Urothelium cell line (cell line): ENCODE data around the gene ST13.
A peak's percentile ranks its signal among the peaks of the same experiment; 100 is the strongest.
"Not testable (repeated sequence)": the region's sequence is repeated elsewhere in the genome, so short reads cannot be mapped to it uniquely, and the experiment has no call there.

ENCODE experiments used
- DNase-seq: peaks from one replicate; pipeline ENCODE4 v3.0.0; 2011; ENCODE audit warnings: low spot score, mixed read lengths
- FAIRE-seq: peaks from 2 replicates; lab custom pipeline; 2011; peaks lifted over from hg19 to GRCh38; lab: Jason Lieb, UNC

ST13 gene

DNA sequence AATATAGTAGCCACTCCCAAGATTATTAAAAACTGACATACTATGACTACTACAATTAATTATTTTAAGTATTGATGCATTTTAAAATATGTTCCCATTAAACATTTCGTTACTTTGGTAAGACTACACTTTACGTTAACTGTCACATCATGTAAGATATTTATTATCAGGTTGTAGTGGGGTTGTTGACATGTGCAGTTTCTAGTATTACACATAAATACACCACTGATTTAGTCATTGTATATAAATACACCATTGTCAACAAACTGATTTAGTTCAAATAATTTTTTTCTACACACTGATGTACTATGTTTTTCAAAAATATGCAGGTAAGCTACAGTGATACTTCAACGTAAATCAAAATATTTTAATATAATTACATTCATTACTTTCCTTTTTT, 11.5 kb downstream of the ST13 start:
- DNase-seq (no peak), FAIRE-seq (no peak)

DNA sequence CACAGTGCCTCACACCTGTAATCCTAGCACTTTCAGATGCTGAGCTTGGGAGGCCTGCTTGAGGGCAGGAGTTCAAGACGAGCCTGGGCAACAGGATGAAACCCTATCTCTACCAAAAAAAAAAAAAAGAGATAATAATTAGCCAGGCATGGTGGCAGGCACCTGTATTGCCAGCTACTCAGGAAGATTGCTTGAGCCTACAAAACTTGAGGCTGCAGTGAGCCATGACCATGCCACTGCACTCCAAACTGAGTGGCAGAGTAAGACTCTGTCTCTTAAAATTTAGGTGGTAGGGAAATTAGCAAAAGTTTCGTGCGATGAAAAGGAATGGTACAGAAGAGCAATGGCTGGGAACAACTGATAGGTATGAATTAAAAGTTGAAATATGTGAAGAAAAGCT, 18.0 kb downstream of the ST13 start:
- FAIRE-seq (no peak), DNase-seq (no peak)

GRCh38 chr22:40834619-40835018, 21.8 kb downstream of the ST13 start:
- DNase-seq (no peak), FAIRE-seq (no peak)

DNA sequence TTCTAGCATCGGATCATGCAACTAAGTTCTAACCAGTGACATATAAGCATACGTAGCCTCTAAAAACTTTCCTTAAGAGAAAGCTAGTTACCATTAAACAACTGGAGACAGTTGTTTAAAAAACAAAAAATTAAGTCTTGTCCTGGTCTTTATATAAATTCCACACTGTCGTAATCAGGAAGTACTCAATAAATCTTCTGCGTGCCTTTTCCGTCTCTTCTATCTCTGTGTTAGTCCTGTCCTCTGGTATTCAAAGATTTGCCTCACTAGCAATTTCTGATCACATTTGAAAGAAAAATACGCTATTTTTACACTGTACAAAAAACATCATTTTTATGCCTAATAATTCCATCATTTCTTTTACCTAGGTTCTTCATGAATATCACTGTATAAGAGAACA, 27.3 kb downstream of the ST13 start:
- DNase-seq (no peak), FAIRE-seq (no peak)

- FAIRE-seq (no peak), DNase-seq (no peak)
Observed at GRCh38 chr22:40826984-40827741, 29.3 kb downstream of the ST13 start.

- not testable (repeated sequence) for DNase-seq, FAIRE-seq
Observed at GRCh38 chr22:40826292-40826691, 30.1 kb downstream of the ST13 start.

DNA sequence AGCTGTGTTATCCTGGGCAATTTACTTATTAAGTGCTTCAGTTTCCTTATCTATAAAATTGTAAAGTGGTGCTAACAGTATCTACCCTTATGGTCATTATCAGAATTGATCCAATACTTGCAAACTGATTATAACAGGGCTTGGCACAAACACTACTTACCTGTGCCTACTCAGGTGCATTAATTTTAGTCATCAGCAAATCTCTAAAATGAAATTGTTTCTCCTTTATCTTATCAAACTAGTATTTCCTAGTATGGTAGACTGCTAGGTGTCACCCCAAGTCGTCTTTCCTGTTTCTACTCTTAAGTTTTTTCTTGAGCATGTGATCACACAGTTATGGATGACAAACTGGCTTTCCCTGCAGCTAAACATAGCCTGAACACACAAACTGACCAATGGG, 33.0 kb downstream of the ST13 start:
- FAIRE-seq: no peak

GRCh38 chr22:40819599-40820140, 36.8 kb downstream of the ST13 start:
- DNase-seq (peak; percentile 13), FAIRE-seq (no peak)

More for the DNA sequence above, 33.0 kb downstream of the ST13 start:
- no peak for DNase-seq

- FAIRE-seq (peak; percentile 66), DNase-seq (peak; percentile 98)
Observed at GRCh38 chr22:40818747-40819598, 37.5 kb downstream of the ST13 start, which contains the start of gene SLC25A17. SLC25A17 (minus strand) TSS chr22:40819346; CDS start chr22:40819248, 98 bp downstream.

DNA sequence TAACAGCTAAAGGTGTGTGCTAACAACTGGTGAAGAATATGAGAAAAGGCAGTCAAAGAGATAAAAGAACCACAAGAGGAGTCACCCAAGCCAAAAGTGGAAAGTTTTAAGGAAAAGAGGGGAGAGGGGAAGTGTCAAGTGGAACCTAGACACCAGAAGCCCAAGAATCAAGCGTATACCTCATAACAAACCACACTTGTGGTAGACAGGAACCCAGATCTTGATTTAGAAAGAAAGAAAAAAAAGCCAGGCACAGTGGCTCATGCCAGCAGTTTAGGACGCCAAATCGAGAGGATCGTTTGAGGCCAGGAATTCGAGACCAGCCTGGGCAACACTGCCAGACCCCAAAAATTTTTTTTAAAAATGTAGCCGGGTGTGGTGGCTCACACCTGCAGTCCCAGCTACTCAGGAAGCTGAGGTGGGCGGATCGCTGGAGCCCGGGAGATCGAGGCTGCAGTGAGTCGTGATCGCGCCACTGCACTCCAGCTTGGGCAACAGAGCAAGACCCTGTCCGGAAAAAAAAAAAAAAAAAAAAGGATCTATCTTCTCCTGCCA, 38.2 kb downstream of the ST13 start:
- no peak for DNase-seq
- no peak for FAIRE-seq

DNA sequence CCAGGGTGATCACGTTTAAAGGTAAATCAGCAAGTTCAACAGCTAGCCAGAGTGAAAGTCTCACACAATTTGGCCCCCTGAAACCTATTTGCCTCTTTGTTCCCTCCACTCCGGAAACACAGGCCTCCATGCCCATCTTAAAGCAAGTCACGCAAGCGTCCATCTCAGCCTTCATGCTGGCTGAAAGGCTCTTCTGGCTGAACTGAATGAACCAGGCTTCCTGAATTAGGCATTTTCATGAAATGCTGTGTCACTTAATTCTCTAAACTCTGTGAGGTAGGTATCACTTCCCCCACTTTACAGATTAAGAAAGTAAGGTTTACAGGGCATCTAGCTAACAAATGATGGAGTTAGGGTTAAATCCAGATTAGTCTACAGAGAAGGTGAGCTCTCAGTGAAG, 38.7 kb downstream of the ST13 start:
- DNase-seq: no peak
- no peak for FAIRE-seq

DNA sequence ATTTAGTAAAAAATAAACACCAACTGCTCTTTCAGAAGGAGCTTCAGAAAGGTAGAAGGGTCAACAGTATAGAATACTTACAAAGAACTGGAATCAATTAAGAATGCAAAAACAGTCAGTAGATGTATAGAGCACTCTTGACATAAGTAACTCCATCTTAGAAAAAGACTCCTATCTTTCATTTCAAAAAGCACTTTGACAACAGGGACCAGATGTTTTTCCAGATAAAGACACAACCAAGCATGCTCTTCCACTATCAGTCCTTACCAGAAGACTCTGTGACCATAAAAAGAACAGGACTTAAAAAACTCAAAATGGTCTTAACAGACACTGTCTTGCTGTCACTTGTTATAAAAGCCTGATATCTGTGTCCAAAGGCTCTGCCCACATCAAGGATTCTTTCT, 42.5 kb downstream of the ST13 start:
- no peak for FAIRE-seq
- no peak for DNase-seq

DNA sequence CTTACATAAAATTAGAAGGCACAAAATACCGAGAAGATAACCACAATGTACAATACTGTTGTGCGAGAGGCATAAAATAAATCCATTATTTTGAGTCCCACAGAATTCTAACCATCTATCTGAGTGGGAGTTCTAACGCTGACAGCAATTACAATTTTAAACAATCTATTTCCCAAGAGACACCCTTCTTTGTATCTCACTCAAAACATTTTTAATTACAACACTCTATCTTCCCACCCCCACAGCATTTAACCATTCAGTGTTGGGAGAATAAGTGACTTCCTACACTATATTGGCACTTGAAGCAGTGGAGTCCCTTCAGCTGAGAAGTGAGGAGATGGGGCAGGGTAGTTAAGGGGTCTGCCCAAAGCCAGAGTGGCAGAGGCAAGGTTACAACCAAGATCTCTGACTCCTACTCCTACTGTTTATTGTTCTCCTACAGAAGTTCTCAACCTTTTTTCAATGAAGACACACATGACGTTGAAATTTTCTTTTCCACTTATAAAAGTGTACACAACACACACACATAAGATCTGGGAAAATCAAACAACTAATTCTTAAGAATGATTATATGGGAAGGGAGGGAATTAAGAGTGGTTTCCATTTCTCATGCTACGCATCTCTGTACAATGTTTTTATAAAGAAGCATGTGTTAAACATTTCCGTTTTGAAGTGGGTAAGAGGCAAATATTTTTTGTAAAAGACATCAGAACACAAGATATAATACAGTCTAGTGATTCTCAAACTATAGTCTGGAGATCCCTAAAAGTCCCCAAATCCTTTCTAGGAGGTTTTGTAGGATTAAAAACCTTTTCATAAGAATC, 48.2 kb downstream of the ST13 start:
- no peak for DNase-seq
- no peak for FAIRE-seq

DNA sequence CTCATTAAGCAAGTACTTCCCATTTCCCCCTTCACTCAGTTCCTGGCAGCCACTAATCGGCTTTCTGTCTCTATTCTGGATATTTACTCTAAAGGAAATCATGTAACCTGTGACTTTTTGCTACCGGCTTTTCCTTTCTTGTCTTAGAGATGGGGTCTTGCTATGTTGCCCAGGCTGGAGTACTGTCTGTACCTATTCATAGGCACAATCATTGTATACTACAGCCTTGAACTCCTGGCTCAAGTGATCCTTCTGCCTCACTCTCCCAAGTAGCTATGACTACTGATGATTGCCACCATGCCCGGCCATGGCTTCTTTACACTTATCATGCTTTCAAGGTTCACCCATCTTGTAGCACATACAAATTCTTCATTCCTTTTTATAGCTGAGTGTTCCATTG, 49.7 kb downstream of the ST13 start:
- FAIRE-seq: no peak
- no peak for DNase-seq

DNA sequence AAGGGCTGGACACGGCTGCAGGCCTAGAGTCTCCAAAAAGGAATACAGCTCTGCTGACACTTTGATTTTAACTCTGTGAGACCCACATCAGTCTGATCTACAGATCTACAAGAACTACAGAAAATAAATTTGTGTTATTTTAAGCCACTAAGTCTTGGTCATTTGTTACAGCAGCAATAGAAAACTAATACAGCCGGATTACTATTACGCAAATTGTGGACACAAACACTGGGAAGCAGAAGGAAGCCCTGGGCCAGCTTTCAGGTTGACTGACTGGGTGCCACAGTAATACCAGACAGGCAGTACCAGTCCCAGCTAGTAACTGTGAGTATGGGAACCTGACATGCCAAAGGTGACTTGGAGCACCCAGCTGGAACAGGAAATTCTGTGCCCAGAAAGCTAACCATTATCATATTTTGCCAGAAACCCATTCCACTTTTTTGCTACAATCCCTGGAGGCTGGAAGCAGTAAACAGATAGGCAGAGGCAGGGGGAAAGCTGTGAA, 50.7 kb downstream of the ST13 start:
- FAIRE-seq: no peak
- no peak for DNase-seq

GRCh38 chr22:40805239-40805638, 51.2 kb downstream of the ST13 start:
- no peak for FAIRE-seq
- DNase-seq: no peak

DNA sequence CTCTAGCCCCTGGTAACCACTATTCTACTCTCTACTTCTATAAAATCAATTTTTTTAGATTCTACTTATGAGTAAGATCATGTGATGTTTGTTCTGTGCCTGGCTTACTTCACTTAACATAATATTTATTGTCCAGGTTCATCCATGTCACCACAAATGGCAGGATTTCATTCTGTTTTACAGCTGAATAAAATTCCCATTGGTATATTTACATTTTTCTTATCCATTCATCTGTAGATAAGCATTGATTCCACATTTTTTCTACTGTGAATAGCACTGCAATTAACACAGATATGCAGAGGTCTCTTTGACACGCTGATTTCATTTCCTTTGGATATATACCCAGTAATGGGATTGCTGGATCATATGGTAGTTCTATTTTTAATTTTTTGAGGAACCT, 53.1 kb downstream of the ST13 start:
- DNase-seq (no peak), FAIRE-seq (no peak)

- FAIRE-seq: no peak
Observed at GRCh38 chr22:40799008-40799407, 57.4 kb downstream of the ST13 start.

GRCh38 chr22:40797427-40797826, 59.0 kb downstream of the ST13 start:
- DNase-seq (no peak), FAIRE-seq (no peak)

More at GRCh38 chr22:40799008-40799407, 57.4 kb downstream of the ST13 start:
- no peak for DNase-seq

GRCh38 chr22:40792451-40792850, 64.0 kb downstream of the ST13 start:
- no peak for FAIRE-seq
- DNase-seq: no peak
